ENCODE measurements around the gene TAF8.
"Not testable (repeated sequence)": the region's sequence is repeated elsewhere in the genome, so short reads cannot be mapped to it uniquely, and the experiment has no call there.

TAF8 gene

GRCh38 chr6:42050297-42051267, at the start of gene TAF8:
TAF8 (plus strand) TSS chr6:42050524; CDS start chr6:42050542, 18 bp downstream.
- no peaks in the 10 kb centered on the region for H3K27me3 Mint-ChIP-seq
- H3K9me3 Mint-ChIP-seq: no peaks in the 10 kb centered on the region
- ATAC-seq (ENCODE audit: low read depth): peak; percentile 79
- peaks cover 27% of the 10 kb centered on the region for H3K4me1 Mint-ChIP-seq
- H3K4me3 Mint-ChIP-seq: peak within 1 kb of the TSS; percentile 97
- peak within 1 kb of the TSS; percentile 95 for H3K27ac Mint-ChIP-seq
- peak; percentile 78 to 86 for DNase-seq (ENCODE audit: low spot score in 2 of 2)
- H3K36me3 Mint-ChIP-seq: no peaks in the 10 kb centered on the region

DNA sequence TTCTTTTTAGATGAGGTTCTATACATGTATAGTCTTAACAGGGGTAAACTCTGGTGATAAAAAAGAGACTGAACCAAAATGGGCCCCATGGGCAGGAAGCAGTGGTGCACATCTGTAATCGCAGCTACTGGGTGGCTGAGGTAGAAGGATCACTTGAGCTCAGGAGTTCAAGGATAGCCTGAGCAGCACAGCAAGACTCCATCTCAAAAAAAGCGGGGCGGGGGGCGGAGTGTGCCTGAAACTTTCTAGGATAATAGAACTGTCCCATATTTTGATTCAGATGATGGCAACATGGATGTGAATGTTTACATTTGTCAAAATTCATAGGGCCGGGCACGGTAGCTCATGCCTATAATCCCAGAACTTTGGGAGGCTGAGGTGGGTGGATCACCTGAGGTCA, 48.8 kb upstream of the TAF8 start:
- Mint-ChIP-seq H3K27me3 (no peaks in the 10 kb centered on the region), H3K36me3 (peaks cover 21% of the 10 kb centered on the region), H3K9me3 (no peaks in the 10 kb centered on the region), H3K27ac (no peak overlapping the region), H3K4me3 (no peak overlapping the region), H3K4me1 (peaks cover 8% of the 10 kb centered on the region)
- ATAC-seq (ENCODE audit: low read depth) (no peak), DNase-seq (ENCODE audit: low spot score in 2 of 2) (no peak)

DNA sequence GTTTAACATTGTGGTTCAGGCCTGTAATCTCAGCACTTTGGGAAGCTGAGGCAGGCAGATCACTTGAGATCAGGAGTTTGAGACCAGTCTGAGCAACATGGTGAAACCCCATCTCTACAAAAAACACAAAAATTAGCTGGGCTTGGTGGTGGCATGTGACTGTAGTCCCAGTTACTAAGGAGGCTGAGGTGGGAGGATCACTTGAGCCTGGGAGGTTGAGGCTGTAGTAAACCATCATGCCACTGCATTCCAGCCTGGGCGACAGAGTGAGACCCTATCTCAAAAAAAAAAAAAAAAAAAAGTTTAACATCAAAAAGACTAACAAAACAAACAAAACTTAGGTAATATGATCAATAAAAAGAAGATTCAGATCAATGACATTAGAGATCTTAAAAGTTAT, 46.7 kb upstream of the TAF8 start:
- H3K27ac Mint-ChIP-seq; DNase-seq (ENCODE audit: low spot score in 2 of 2); H3K4me3 Mint-ChIP-seq; ATAC-seq (ENCODE audit: low read depth); H3K27me3 Mint-ChIP-seq; H3K9me3 Mint-ChIP-seq: not testable (repeated sequence)
- Mint-ChIP-seq H3K36me3 (peaks cover 14% of the 10 kb centered on the region), H3K4me1 (peaks cover 17% of the 10 kb centered on the region)

GRCh38 chr6:42007286-42008137, 42.8 kb upstream of the TAF8 start:
- peaks cover 30% of the 10 kb centered on the region for H3K4me1 Mint-ChIP-seq
- H3K27me3 Mint-ChIP-seq: no peaks in the 10 kb centered on the region
- DNase-seq (ENCODE audit: low spot score in 2 of 2): peak; percentile 28 to 42
- H3K4me3 Mint-ChIP-seq: peak overlapping the region; percentile 19
- no peaks in the 10 kb centered on the region for H3K9me3 Mint-ChIP-seq
- H3K27ac Mint-ChIP-seq: peak overlapping the region; percentile 84
- peak; percentile 91 for ATAC-seq (ENCODE audit: low read depth)
- H3K36me3 Mint-ChIP-seq: peaks cover 11% of the 10 kb centered on the region

GRCh38 chr6:42008138-42008528, 42.2 kb upstream of the TAF8 start:
- Mint-ChIP-seq H3K4me1 (peaks cover 35% of the 10 kb centered on the region), H3K27ac (peak overlapping the region; percentile 84)
- H3K36me3 Mint-ChIP-seq; H3K27me3 Mint-ChIP-seq; H3K4me3 Mint-ChIP-seq; ATAC-seq (ENCODE audit: low read depth); H3K9me3 Mint-ChIP-seq; DNase-seq (ENCODE audit: low spot score in 2 of 2): not testable (repeated sequence)

GRCh38 chr6:42009844-42010184, 40.5 kb upstream of the TAF8 start:
- Mint-ChIP-seq H3K27me3 (no peaks in the 10 kb centered on the region), H3K4me1 (peaks cover 36% of the 10 kb centered on the region), H3K9me3 (no peaks in the 10 kb centered on the region), H3K36me3 (peaks cover 8% of the 10 kb centered on the region), H3K4me3 (no peak overlapping the region), H3K27ac (peak overlapping the region; percentile 68)
- ATAC-seq (ENCODE audit: low read depth) (no peak), DNase-seq (ENCODE audit: low spot score in 2 of 2) (no peak)

DNA sequence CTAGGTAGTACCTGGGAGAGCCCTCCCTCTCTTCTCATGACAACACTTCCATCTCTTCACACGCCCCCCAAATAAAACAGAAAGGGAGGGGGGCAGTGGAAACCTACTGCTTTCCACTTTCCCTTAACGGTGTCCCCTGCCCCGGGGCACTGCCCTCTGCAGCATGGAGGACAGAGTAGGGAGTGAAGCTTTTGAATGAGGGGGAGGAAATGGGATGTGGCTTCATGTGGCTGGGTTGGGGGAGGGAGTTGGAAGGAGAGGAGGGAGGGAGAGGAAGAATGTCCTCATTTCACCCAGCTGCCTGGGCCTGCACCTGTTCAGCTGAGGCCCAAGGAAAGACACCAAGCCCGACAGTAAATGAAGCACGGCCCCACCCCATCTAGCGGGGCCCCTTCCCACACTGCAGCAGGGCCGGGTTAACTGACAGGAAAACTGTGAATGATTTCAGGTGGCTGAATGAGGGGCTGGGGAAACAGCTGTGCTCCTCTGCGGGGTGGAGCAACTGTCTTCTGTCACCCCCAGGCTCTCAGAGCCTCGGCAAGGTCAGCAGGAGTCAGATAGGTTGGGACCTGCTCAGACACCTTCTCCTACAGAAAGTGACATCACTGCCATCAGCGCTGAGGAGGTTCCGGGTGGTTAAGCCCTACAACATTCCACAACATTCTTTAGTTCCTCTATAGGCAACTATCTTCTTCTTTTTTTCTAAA, 40.0 kb upstream of the TAF8 start:
- Mint-ChIP-seq H3K4me3 (peak overlapping the region; percentile 24), H3K9me3 (no peaks in the 10 kb centered on the region), H3K27ac (peak overlapping the region; percentile 68), H3K4me1 (peaks cover 38% of the 10 kb centered on the region), H3K27me3 (no peaks in the 10 kb centered on the region), H3K36me3 (peaks cover 10% of the 10 kb centered on the region)
- peak; percentile 46 for ATAC-seq (ENCODE audit: low read depth)
- DNase-seq (ENCODE audit: low spot score in 2 of 2): no peak

- Mint-ChIP-seq H3K36me3 (peaks cover 10% of the 10 kb centered on the region), H3K27ac (peak overlapping the region; percentile 68), H3K4me1 (peaks cover 38% of the 10 kb centered on the region), H3K9me3 (no peaks in the 10 kb centered on the region), H3K4me3 (no peak overlapping the region), H3K27me3 (no peaks in the 10 kb centered on the region)
- ATAC-seq (ENCODE audit: low read depth) (no peak), DNase-seq (ENCODE audit: low spot score in 2 of 2) (no peak)
Measured at GRCh38 chr6:42010909-42011308, 39.4 kb upstream of the TAF8 start.

GRCh38 chr6:42012501-42013133, 37.7 kb upstream of the TAF8 start:
- DNase-seq (ENCODE audit: low spot score in 2 of 2): no peak
- Mint-ChIP-seq H3K4me3 (no peak overlapping the region), H3K4me1 (peaks cover 34% of the 10 kb centered on the region), H3K36me3 (peaks cover 10% of the 10 kb centered on the region), H3K9me3 (no peaks in the 10 kb centered on the region), H3K27me3 (no peaks in the 10 kb centered on the region), H3K27ac (no peak overlapping the region)
- no peak for ATAC-seq (ENCODE audit: low read depth)

GRCh38 chr6:42013134-42013516, 37.2 kb upstream of the TAF8 start:
- Mint-ChIP-seq H3K27ac (no peak overlapping the region), H3K4me3 (no peak overlapping the region), H3K36me3 (peaks cover 10% of the 10 kb centered on the region), H3K4me1 (peaks cover 30% of the 10 kb centered on the region), H3K27me3 (no peaks in the 10 kb centered on the region), H3K9me3 (no peaks in the 10 kb centered on the region)
- DNase-seq (ENCODE audit: low spot score in 2 of 2) (no peak), ATAC-seq (ENCODE audit: low read depth) (no peak)

DNA sequence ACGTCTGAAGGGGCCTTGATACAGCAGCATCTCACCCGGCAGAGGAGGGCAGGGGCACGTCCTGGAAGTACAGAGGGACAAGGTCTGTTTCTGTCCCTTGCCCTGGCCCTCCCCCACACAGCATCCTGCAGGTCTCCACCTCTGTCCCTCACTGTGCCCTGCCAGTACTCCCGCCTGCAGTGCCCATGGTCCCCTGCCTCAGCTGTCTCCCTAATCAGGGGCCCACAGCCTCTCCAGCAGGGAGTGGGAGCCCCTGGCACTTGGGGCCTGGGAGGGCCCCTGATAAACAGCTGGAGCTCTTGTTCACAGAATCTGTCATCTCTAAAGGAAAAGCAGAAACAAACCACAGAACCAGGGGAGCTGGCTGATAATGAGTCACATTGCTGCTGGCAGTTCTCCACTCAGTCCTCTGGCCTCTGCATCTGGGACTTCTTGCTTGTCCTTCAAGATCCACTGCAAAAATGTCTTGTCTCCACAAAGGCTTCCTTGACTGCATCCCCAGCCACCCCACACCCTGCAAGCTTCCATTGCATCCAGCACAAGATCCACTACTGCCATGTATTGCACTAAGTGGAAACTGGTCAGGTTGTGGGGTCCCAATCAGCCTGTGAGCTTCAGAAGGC, 33.2 kb upstream of the TAF8 start:
- DNase-seq (ENCODE audit: low spot score in 2 of 2): no peak
- H3K27me3 Mint-ChIP-seq: no peaks in the 10 kb centered on the region
- H3K27ac Mint-ChIP-seq: no peak overlapping the region
- peaks cover 11% of the 10 kb centered on the region for H3K36me3 Mint-ChIP-seq
- no peak for ATAC-seq (ENCODE audit: low read depth)
- H3K9me3 Mint-ChIP-seq: no peaks in the 10 kb centered on the region
- peaks cover 26% of the 10 kb centered on the region for H3K4me1 Mint-ChIP-seq
- H3K4me3 Mint-ChIP-seq: no peak overlapping the region

- peak overlapping the region; percentile 79 for H3K4me3 Mint-ChIP-seq
- H3K9me3 Mint-ChIP-seq: no peaks in the 10 kb centered on the region
- peaks cover 9% of the 10 kb centered on the region for H3K36me3 Mint-ChIP-seq
- peaks cover 45% of the 10 kb centered on the region for H3K4me1 Mint-ChIP-seq
- H3K27me3 Mint-ChIP-seq: no peaks in the 10 kb centered on the region
- H3K27ac Mint-ChIP-seq: peak overlapping the region; percentile 92
- ATAC-seq (ENCODE audit: low read depth) (no peak), DNase-seq (ENCODE audit: low spot score in 2 of 2) (no peak)
Measured at GRCh38 chr6:42020967-42021366, 29.4 kb upstream of the TAF8 start.

Data from memory B cell (primary cell).